ACC112 (cell line): Measurements from ENCODE around the gene DAD1.
"Not testable (repeated sequence)": the region's sequence is repeated elsewhere in the genome, so short reads cannot be mapped to it uniquely, and the experiment has no call there.

Experiments used
- H2AFZ ChIP-seq: fragments of 200-600 bp; sonication (generic); one replicate; pipeline ENCODE4 v1.6.0; 2017; ENCODE audit warnings: antibody characterized with exemption, low read length; ENCODE audit not compliant: unreplicated experiment
- H3K27ac ChIP-seq: fragments of 200-600 bp; sonication (generic); 2 replicates; pipeline ENCODE4 v1.5.1; 2014; ENCODE audit warnings: low read depth, mild to moderate bottlenecking, antibody characterized with exemption, low read length, moderate library complexity
- H3K27me3 ChIP-seq: fragments of 200-600 bp; sonication (generic); 2 replicates; pipeline ENCODE4 v1.6.1; 2014; ENCODE audit warnings: mild to moderate bottlenecking, antibody characterized with exemption, low read length, moderate library complexity, mixed read lengths; ENCODE audit not compliant: insufficient read depth
- H3K36me3 ChIP-seq: fragments of 200-600 bp; sonication (generic); 2 replicates; pipeline ENCODE4 v1.6.1; 2016; ENCODE audit warnings: mild to moderate bottlenecking, antibody characterized with exemption, low read length, moderate library complexity, mixed read lengths; ENCODE audit not compliant: insufficient read depth
- H3K4me1 ChIP-seq: fragments of 200-600 bp; sonication (generic); one replicate; pipeline ENCODE4 v1.6.1; 2016; ENCODE audit warnings: low read length, mixed read lengths; ENCODE audit not compliant: insufficient read depth, unreplicated experiment, control insufficient read depth
- H3K4me3 ChIP-seq: fragments of 200-600 bp; sonication (generic); 2 replicates; pipeline ENCODE4 v1.5.1; 2014; ENCODE audit warnings: mild to moderate bottlenecking, low read depth, low read length
- H3K79me2 ChIP-seq: fragments of 200-600 bp; sonication (generic); one replicate; pipeline ENCODE4 v1.6.0; 2016; ENCODE audit warnings: low read length; ENCODE audit not compliant: control insufficient read depth, unreplicated experiment, insufficient read depth

DAD1 gene

DNA sequence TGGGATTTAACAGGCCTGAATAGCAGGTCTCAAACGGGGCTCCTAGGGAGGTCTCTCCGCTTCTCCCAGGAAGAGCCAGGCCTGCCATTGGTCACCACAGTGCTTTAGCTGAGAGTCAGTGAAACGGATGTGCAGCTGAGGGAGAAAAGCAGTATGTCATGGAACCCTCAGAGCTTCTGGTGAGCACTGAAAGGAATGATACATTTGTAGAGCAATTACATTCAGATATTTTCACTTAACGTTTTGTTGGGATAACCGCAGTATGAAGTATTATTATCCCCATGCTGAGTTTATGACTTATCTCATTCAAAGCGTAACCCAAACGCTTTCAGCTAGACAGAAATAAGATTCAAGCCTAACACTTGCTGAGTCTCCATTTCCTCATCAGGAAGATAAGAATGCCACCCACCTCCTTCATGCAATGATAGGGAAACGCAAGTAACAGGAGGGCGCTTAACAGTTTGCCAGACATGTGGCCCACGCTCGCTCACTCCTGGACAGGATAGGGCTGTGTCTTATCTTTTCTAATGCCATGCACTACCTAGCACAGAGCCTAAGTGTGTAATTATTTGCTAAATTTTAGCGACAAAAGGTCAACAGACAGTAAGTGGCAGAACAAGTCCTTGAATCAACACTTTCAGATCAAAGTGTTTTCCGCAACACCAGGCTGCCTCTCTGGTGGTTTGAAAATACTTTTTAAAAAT, 28.2 kb downstream of the DAD1 start:
- no peak overlapping the region for H3K27ac ChIP-seq
- H3K36me3 ChIP-seq = peaks cover 19% of the 10 kb centered on the region
- H3K27me3 ChIP-seq = no peaks in the 10 kb centered on the region
- no peak overlapping the region for H3K4me3 ChIP-seq
- peaks cover 10% of the 10 kb centered on the region for H3K4me1 ChIP-seq
- no peak overlapping the region for H2AFZ ChIP-seq
- H3K79me2 ChIP-seq = peaks cover 2% of the 10 kb centered on the region

DNA sequence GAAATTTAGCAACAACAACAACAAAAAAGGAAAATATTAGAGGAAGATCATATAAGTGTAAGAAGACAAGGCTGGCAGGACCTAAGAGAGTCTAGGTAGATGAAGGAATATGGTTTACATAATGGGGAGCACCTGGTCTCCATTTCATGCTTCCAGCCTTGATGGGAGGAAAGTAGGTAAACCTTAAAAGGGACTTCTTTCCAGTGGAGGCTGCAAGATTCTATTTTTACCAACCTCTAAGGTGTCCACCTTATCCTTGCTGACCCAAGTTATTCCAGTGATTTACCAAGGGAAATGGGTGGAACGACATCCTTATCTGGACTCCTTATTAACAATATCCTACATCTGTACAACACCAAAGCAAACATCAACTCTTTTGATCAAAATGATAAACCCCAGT, 30.0 kb downstream of the DAD1 start:
- H3K4me3 ChIP-seq = no peak overlapping the region
- H3K79me2 ChIP-seq = no peaks in the 10 kb centered on the region
- H3K4me1 ChIP-seq = peaks cover 14% of the 10 kb centered on the region
- no peak overlapping the region for H3K27ac ChIP-seq
- H3K36me3 ChIP-seq = peaks cover 7% of the 10 kb centered on the region; the same call in 1 of the 2 replicates
- H2AFZ ChIP-seq = no peak overlapping the region
- H3K27me3 ChIP-seq = no peaks in the 10 kb centered on the region

DNA sequence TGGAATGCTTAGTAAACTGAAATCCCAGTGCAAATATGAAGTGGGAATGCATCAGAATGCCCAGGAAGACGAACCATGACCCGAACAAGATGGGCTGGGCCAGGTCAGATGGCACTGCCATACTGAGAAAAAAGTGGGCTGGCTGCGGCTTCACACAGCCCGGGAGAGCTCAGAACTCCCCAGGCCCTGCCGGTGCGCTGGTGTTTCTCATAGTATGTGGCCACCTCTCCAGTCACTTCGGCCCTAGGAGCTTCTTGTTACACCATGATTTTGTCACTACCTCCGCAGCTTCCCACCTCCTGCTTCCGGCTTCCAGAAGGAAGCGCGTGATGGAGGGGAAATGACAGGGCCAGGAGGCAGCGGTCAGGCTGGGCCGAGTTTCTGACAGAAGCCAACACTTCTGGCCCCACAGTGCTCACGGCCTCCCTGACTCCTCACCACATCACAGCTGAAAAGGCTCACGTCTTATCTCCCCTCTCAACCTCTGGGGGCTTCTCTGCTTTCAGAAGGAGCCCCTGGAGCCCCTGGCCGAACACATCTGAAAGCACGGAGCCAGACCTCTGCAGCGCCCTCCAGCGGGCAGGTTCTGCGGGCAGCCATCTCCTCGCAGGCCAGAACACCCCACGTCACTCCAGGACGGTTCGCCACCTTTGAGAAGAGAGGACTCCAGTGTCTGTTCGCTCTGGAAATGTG, 30.7 kb downstream of the DAD1 start:
- Histone ChIP-seq H3K4me3 (no peak overlapping the region), H3K27ac (no peak overlapping the region)

GRCh38 chr14:22557846-22558220, 31.2 kb downstream of the DAD1 start:
- Histone ChIP-seq H3K79me2 (no peaks in the 10 kb centered on the region), H3K4me1 (peaks cover 14% of the 10 kb centered on the region), H3K36me3 (no peaks in the 10 kb centered on the region), H3K27me3 (no peaks in the 10 kb centered on the region), H3K27ac (no peak overlapping the region), H3K4me3 (no peak overlapping the region), H2AFZ (no peak overlapping the region)

More for the DNA sequence above, 30.7 kb downstream of the DAD1 start:
- Histone ChIP-seq H3K36me3 (no peaks in the 10 kb centered on the region), H2AFZ (no peak overlapping the region), H3K27me3 (no peaks in the 10 kb centered on the region), H3K79me2 (no peaks in the 10 kb centered on the region), H3K4me1 (peaks cover 14% of the 10 kb centered on the region)

DNA sequence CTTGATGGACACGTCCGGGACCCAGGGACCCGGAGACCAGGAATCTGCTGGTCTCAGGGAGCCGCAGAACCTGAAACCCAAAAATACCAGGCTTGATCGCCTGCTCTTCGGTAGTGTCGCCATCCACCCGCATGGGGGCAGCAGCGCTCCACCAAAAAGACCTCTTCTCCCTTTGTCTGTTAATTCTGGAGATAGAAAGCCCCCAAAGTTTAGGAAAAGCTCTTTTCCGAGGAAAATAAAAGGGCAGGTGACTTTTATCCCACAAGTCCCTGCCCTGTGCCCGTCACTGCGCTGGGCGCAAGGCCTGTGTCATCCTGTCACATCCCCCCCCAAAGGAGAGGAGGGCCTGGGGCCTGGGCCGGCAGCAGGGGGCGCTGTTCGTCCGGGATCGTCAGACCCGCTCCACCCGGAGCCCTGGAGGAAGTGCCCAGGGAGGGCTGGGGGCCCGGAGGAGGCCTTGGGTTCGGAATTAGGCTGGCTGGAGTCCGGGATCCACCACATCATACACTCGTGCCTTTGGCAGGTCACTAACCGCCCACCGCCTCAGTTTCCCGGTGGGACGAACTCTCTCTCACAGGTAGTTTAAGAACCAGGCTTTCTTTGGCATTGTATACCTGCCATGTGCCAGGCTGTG, 31.9 kb downstream of the DAD1 start:
- H3K27ac ChIP-seq = 0 out of 2 replicates have a peak overlapping the region, but pooled peaks have one; percentile 13
- H3K4me1 ChIP-seq = peaks cover 14% of the 10 kb centered on the region
- peak overlapping the region; percentile 57 for H3K4me3 ChIP-seq
- H3K27me3 ChIP-seq = no peaks in the 10 kb centered on the region
- no peaks in the 10 kb centered on the region for H3K36me3 ChIP-seq
- H3K79me2 ChIP-seq = no peaks in the 10 kb centered on the region
- H2AFZ ChIP-seq = no peak overlapping the region

- Histone ChIP-seq H3K27ac (no peak overlapping the region), H3K79me2 (no peaks in the 10 kb centered on the region), H3K4me1 (peaks cover 17% of the 10 kb centered on the region)
These were observed 32.7 kb downstream of the DAD1 start for GRCh38 chr14:22556021-22556989.

GRCh38 chr14:22555384-22556011, 33.5 kb downstream of the DAD1 start:
- Histone ChIP-seq H3K4me1 (peaks cover 23% of the 10 kb centered on the region), H3K27me3 (no peaks in the 10 kb centered on the region), H3K27ac (no peak overlapping the region), H3K4me3 (no peak overlapping the region), H2AFZ (no peak overlapping the region), H3K36me3 (no peaks in the 10 kb centered on the region), H3K79me2 (no peaks in the 10 kb centered on the region)

More at GRCh38 chr14:22556021-22556989, 32.7 kb downstream of the DAD1 start:
- Histone ChIP-seq H3K4me3 (no peak overlapping the region), H2AFZ (no peak overlapping the region), H3K36me3 (no peaks in the 10 kb centered on the region), H3K27me3 (no peaks in the 10 kb centered on the region)

DNA sequence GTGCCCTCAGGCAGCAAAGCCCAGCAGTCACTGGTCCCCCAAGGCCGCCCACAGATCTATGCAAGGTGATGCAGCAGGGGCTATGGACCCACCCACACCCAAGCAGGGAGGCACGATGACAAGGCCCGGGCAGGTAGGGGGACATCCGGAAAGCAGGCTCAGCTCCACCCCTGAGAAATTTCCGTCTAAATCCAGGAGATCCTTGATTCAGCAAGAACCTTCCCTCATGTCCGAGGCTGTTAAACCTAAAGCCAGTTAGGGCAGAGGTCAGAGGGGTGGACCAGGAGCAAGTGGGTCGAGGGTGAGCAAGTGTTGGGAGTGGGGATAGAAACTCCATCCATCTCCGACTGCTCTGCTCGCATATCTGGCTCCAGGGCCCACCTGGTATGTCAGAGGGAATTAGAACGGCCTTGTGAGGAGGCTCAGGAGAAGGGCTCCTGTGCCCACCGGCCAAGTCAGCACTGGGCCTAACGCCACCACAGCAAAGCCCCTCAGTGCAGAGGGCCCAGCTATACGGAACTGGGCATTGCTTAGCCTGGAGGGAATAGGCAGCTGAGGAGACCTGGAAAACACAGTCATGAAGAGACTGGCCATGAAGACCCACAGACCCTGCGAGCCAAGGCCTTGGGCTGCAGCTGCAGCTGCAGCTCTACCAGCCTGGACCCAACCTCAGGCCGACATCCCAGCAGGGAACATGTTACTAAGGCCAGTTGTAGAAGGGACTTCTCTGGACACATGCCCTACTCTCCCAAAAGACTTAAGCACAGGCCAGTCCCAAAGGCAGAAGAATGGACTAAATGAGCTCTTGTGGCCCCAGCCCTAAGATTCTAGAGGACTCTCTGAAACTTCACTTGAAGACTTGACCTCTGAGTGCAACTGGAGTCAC, 34.3 kb downstream of the DAD1 start:
- Histone ChIP-seq H3K36me3 (no peaks in the 10 kb centered on the region), H2AFZ (no peak overlapping the region), H3K79me2 (no peaks in the 10 kb centered on the region), H3K27ac (no peak overlapping the region), H3K27me3 (no peaks in the 10 kb centered on the region), H3K4me3 (no peak overlapping the region), H3K4me1 (peaks cover 31% of the 10 kb centered on the region)

DNA sequence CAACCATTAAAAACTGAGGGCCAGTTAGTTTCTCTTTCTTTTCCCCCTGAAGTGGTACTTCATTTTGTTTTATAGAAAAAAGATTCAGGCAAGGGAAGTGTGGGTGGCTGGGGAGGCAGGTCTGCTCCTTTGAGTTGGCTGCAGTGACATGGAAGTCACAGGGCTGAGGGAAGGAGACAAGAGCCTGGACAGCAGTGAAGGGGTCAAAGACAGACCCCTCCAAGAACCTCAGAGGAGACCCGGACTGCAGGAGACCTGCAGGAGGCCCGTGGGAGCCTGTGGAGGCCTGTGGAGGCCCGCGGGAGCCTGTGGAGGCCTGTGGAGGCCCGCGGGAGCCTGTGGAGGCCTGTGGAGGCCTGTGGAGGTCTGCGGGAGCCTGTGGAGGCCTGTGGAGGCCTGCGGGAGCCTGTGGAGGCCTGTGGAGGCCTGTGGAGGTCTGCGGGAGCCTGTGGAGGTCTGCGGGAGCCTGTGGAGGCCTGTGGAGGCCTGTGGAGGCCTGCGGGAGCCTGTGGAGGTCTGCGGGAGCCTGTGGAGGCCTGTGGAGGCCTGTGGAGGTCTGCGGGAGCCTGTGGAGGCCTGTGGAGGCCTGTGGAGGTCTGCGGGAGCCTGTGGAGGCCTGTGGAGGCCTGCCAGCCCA, 35.0 kb downstream of the DAD1 start:
- H3K36me3 ChIP-seq, H3K27me3 ChIP-seq, H2AFZ ChIP-seq, H3K4me3 ChIP-seq, H3K79me2 ChIP-seq, H3K27ac ChIP-seq: not testable (repeated sequence)
- peaks cover 33% of the 10 kb centered on the region for H3K4me1 ChIP-seq
